Germinal center (tissue), 1 donor: ENCODE measurements around the gene DNAJB11.
"Not testable (repeated sequence)": the region's sequence is repeated elsewhere in the genome, so short reads cannot be mapped to it uniquely, and the experiment has no call there.

Source experiments
- DNase-seq: peaks from one replicate; pipeline ENCODE4 v3.0.0; 2012; ENCODE audit warnings: mixed read lengths, low spot score

The DNAJB11 gene

DNA sequence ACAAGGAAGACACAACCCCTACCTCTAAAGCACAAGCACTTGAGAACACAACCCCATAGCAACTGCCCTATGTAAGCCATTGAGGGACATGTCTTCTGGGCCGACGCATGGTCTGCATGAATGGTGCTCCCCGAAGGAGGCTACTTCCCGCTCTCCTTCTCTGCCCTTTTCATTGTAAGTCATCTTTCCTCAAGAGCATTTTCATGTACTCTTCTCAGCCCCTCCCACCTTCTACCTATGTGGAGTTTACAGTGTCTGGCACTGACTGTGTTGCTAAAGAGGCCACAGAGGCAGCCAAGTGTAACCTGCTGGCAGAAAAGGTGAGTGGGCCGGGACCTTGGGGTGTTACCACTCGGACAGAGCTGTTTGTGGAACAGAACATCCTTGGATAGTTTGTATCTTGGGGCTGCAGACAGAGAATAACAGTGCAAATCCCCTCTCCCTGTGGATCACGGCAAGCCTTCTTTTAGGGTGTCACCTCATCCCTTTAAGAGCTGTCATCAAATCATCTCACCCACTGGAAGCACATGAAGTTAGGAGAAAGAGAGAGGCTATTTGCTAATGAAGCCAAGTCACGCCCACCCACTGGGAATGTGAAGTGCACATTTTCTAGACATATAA lies 47.9 kb downstream of the DNAJB11 start:
- DNase-seq, result no peak

DNA sequence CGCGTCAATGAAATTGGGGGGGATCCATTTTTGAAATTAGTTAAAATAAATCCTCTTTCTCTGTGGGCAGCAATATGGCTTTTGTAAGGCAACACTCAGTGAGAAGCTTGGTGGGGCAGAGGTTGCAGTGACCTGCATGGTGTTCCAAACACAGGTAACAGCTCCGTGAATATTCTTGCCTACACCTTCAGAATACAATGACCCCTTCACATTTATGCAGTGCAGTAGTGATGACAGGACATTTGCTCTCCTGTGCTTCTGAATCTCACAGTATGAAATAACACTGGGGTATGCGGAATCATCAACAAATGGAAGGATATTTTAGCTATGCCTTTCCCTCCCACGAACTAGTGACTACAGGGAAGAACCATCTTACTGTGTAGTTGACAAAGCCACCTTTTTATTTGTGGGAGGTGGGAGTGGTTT lies 49.3 kb downstream of the DNAJB11 start:
- DNase-seq, result no peak

DNA sequence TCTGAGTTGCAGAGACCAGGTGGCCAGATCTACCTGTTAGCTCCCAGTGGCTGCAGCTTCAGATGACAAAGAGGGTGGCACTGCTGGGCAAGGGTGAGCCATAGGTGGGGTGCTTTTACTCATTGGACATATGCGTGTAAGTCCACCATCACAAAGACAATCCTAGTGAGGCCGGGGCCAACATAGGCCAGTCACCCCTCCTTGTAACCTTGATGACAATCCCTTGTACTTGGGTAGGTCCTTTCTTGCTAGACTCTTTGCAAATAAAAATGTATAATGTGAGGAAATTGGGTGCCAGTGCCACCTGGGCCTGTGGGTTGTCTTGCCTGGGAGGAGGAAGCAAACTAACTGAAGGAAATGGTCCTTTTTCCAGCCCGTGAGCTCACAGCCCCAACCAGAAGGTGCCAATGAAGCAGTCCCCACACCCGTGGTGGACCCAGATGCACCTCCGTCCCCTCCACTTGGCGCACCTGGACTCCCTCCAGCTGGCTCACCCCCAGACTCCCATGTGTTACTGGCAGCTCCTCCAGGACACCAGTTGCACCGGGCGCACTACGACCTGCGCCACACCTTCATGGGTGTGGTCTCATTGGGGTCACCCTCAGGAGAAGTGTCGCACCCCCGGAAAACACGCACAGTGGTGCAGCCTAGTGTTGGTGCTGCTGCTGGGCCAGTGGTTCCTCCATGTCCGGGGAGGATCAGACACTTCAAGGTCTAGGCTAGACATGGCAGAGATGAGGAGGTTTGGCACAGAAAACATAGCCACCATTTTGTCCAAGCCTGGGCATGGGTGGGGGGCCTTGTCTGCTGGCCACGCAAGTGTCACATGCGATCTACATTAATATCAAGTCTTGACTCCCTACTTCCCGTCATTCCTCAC lies 49.9 kb downstream of the DNAJB11 start:
- no peak for DNase-seq

- DNase-seq, result no peak
These were observed 51.6 kb downstream of the DNAJB11 start for GRCh38 chr3:186621894-186622650.

DNA sequence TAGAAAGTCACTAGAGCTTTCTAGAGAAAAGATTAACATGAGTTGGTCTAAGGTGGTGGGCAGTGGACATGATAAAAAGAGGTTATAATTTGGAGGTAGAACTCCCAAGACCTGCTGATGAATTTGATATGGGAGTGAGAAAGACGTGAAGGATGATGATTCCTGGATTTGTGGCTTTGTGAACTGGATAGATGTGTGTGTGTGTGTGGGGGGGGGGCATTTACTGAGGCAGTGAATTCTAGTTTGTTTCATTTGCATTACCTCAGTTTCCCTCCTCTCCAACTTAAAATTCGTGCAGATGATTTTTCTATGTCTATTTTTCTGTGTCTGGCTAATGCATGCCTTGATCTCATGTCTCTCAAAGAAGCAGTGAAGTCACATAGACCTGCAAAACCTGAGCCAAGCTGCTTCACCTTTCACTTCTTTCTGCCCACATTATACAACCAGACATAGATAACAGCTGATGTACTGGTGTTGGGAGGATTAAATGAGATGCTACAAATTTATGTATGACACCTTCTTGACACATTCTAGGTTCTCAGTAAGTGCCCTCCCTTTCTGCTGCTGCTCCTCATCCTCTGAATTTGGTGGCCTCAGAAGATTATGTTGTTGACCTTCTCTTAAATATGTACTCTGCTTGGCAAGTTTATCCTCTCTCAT lies 52.3 kb downstream of the DNAJB11 start:
- DNase-seq, result no peak

DNA sequence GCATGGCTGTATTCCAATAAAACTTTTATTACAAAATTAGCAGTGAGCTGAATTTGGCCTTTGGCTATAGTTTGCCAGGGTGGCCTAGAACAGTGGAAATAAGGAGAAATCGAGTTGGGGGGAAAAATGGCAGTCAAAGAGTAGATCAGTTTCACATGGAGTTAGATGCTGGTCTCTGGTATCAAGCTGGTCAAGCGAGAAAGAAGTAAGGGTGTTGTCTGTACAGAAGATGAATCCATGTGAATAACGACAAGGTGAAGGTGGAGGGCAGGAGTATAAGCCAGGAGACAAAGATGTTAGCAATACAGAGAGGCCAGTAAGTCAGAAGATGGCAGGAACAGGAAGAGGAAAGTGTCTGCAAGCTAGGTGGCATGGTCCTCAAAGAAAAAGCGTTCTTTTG lies 54.1 kb downstream of the DNAJB11 start:
- no peak for DNase-seq

- no peak for DNase-seq
These were observed 55.1 kb downstream of the DNAJB11 start for GRCh38 chr3:186625600-186626042.

DNA sequence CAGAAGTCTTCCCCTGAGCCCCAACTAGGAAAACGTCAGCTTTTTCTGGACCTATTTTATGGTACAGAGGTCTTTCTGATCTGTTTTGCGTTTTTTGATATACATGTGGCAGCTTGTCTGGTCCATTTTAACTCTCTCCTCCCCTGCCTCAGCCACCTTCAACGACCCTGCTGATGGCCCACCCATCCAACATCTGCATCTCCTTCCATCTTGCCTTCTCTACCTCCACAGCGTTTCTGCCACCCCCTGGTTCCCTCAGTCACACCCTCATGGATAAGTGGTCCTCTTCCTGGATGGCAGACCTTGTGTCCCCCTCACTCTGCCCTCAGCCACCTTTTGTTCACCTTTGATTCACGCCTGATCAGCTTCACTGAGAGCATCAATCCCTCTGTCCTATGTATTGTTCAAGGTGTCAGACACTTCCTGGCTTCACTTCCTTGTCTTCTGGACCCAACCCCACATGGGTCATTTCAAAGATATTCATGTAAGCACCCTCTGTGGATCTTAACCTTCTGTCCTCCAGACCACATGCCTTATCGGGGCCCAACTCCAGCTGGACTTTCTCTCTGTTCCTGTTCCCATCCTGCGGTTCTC lies 55.8 kb downstream of the DNAJB11 start:
- DNase-seq, result no peak

- no peak for DNase-seq
These were observed 57.4 kb downstream of the DNAJB11 start for GRCh38 chr3:186627852-186628414.

DNA sequence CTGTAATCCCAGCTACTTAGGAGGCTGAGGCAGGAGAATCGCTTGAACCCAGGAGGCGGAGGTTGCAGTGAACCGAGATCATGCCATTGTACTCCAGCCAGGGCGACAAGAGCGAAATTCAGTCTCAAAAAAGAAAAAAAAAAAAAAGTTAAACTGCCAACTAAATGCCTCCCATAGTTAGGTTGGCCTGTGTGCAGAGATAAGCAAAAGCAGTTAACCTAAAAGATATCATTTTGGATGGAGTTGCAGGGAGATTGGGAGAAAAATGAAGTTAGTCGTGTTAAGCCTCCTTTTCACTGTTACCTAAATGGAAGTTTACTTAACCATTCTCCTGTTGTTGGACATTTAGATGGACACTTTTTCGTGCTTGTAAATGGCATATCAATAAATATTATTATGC lies 58.2 kb downstream of the DNAJB11 start:
- DNase-seq, result no peak

GRCh38 chr3:186630950-186631641 lies 60.6 kb downstream of the DNAJB11 start:
- DNase-seq, result no peak

DNA sequence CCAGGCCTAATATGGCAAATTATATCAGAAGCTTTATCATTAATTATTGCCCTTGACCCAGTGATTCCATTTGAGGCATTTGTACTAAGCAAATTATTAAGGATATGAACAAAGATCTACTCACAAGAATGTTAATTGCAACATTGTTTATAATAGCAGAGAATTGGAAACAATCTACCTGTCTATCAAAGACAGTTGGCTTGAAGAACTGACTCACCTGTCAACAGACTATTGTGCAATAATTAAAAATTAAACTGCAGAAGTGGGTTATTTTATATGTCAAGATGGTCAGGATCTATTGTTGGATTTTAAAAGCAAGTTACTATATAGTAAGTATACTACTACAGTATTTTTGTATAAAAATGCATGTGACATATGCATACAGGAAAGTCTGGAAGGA lies 63.0 kb downstream of the DNAJB11 start:
- DNase-seq, result no peak

DNA sequence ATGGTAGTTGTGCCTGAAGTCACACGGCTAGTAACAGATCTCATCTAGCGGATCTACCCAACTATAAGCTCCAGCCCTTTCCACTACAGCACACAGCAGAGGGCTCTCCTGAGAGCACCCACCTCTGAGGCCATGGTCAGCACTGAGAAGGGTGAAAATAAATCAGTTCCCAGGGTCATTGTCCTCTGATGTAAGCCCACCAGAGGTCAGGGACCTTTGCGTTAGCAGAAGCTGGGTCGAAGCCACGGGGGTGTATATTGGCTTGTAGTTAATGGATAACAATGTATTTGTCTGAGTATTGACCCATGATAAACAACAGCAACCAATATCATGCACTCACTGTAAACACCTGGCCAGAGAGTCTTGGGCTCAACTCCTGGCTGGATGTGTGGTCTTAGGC lies 63.7 kb downstream of the DNAJB11 start:
- DNase-seq, result not testable (repeated sequence)
